PC-9 (cell line): ENCODE data around the gene PAOX. TPM values are rescaled to one million over a fixed set of nuclear protein-coding genes. Genes with fewer than 3 reads are reported as not detected.

Experiments
- BruUV-seq: library from RNA; stranded (reverse); fragments of 400-500 nt; replicated peaks from 2 replicates; lab custom pipeline; 2021; lab: Mats Ljungman, UMichigan
- CTCF ChIA-PET: fragments of 300-600 bp; sonication (Branson Sonifier 250); formaldehyde crosslinking; loops from one replicate; lab custom pipeline; 2022; ENCODE audit warnings: antibody characterized with exemption; lab: Charles Lee
- POLR2A ChIA-PET: fragments of 300-600 bp; sonication (Branson Sonifier 250); formaldehyde crosslinking; loops from one replicate; lab custom pipeline; 2022; ENCODE audit warnings: antibody characterized with exemption; ENCODE audit not compliant: unreplicated experiment; lab: Charles Lee
- DNase-seq, 2 experiments: peaks; one replicate each; pipeline versions ENCODE4 v3.0.0 to v3.0.0-alpha.2; 2015 to 2022; ENCODE audit warnings: mixed read lengths in 1 of 2
- H2AFZ ChIP-seq: fragments of 200-600 bp; sonication (generic); 2 replicates; pipeline ENCODE4 v1.8.1; 2017; ENCODE audit warnings: antibody characterized with exemption
- H3F3A ChIP-seq: fragments of 200-600 bp; sonication (generic); 2 replicates; pipeline ENCODE4 v1.8.1; 2017; ENCODE audit warnings: antibody characterized with exemption, mild to moderate bottlenecking, low read depth; ENCODE audit not compliant: insufficient read depth
- H3K27ac ChIP-seq: fragments of 200-600 bp; sonication (generic); 2 replicates; pipeline ENCODE4 v1.6.1; 2016; ENCODE audit warnings: mixed run types
- H3K27me3 ChIP-seq: fragments of 200-600 bp; sonication (generic); 2 replicates; pipeline ENCODE4 v1.6.1; 2016; ENCODE audit warnings: low read depth, mixed run types; ENCODE audit not compliant: insufficient read depth
- H3K36me3 ChIP-seq: fragments of 200-600 bp; sonication (generic); 2 replicates; pipeline ENCODE4 v1.6.1; 2016; ENCODE audit warnings: low read depth, mixed run types
- H3K4me1 ChIP-seq: fragments of 200-600 bp; sonication (generic); replicated peaks from 2 replicates; pipeline ENCODE4 v1.6.1; 2016; ENCODE audit warnings: mixed run types; ENCODE audit not compliant: insufficient read depth
- H3K4me2 ChIP-seq: fragments of 200-600 bp; sonication (generic); 2 replicates; pipeline ENCODE4 v1.6.1; 2017; ENCODE audit warnings: mixed run types
- H3K4me3 ChIP-seq: fragments of 200-600 bp; sonication (generic); 2 replicates; pipeline ENCODE4 v1.6.1; 2016; ENCODE audit warnings: mixed run types
- H3K79me2 ChIP-seq: fragments of 200-600 bp; sonication (generic); 2 replicates; pipeline ENCODE4 v1.6.1; 2017; ENCODE audit warnings: low read depth, mixed run types
- H3K9me2 ChIP-seq: fragments of 200-600 bp; sonication (generic); 2 replicates; pipeline ENCODE4 v1.8.1; 2017; ENCODE audit warnings: mild to moderate bottlenecking; ENCODE audit not compliant: insufficient read depth
- H3K9me3 ChIP-seq: fragments of 200-600 bp; sonication (generic); 2 replicates; pipeline ENCODE4 v1.8.1; 2016; ENCODE audit warnings: low read depth; ENCODE audit not compliant: insufficient read depth
- H4K20me1 ChIP-seq: fragments of 200-600 bp; sonication (generic); 2 replicates; pipeline ENCODE4 v1.8.1; 2017; ENCODE audit not compliant: insufficient read depth
- EZH2 ChIP-seq: fragments of 200-600 bp; sonication (generic); IDR thresholded peaks from 2 replicates; pipeline ENCODE4 v1.8.0; 2017; ENCODE audit warnings: antibody characterized with exemption, low read depth
- intact Hi-C: fragments of 100-400 bp; cut with micrococcal nuclease; formaldehyde crosslinking; loops from one replicate; pipeline ENCODE4 v1.10.0; 2022; ENCODE audit not compliant: unreplicated experiment
- total RNA-seq: library from RNA; stranded (reverse); gene quantifications from 2 replicates; pipeline ENCODE4 v1.2.3, GENCODE V29; 2021
- TF ChIP-seq, protein P1 (sequence below): fragments of 200-600 bp; sonication (generic); conservative IDR thresholded peaks from 2 replicates; pipeline ENCODE4 v1.6.1; 2017; ENCODE audit warnings: mixed run types, antibody characterized with exemption, mild to moderate bottlenecking, moderate library complexity

PAOX gene
- total RNA-seq, 1 experiment from 2014 or later = 5.7 TPM

DNA sequence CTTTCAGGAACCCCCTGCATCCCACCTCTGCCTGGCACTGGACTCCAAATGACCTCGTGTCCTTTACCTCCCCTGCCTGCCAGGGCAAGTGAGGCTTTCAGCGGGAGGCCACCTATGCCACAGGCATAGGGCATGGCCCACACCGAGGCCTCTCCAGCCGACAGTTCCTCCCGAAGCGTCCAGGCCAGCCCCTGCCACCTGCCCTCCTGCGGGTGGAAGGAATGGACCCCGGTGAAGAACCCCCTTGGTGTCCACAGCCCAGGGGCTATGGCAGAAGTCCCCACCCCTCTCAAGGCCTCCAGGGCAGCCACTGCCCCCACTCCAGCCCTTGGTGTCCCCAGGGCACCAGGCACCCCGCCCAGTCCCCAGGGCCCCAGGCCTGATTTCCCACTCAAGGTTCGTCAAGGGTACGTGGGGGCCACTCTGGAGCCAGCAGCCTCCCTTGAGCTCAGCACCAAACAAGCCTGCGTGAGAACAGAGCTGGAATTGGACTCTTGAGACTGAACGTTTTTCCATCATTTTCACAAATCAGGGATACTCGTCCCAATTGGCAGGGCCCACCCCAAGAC is 24.3 kb upstream of the PAOX start:
- H2AFZ ChIP-seq = no peak overlapping the region
- intact Hi-C loops = no loop called here
- H3K4me2 ChIP-seq = no peak overlapping the region
- no peak overlapping the region for H3K4me3 ChIP-seq
- CTCF ChIA-PET = no interaction called here
- no peaks in the 10 kb centered on the region for H3K27me3 ChIP-seq
- H3K9me3 ChIP-seq = no peaks in the 10 kb centered on the region
- H3K27ac ChIP-seq = no peak overlapping the region
- no peaks in the 10 kb centered on the region for H3K9me2 ChIP-seq
- POLR2A ChIA-PET = no interaction called here
- DNase-seq = no peak
- H3F3A ChIP-seq = no peaks in the 10 kb centered on the region
- no peaks in the 10 kb centered on the region for H3K36me3 ChIP-seq
- BruUV-seq = no TSS peak
- no peaks in the 10 kb centered on the region for H3K4me1 ChIP-seq
- H3K79me2 ChIP-seq = no peaks in the 10 kb centered on the region
- TF ChIP-seq, protein P1, sequence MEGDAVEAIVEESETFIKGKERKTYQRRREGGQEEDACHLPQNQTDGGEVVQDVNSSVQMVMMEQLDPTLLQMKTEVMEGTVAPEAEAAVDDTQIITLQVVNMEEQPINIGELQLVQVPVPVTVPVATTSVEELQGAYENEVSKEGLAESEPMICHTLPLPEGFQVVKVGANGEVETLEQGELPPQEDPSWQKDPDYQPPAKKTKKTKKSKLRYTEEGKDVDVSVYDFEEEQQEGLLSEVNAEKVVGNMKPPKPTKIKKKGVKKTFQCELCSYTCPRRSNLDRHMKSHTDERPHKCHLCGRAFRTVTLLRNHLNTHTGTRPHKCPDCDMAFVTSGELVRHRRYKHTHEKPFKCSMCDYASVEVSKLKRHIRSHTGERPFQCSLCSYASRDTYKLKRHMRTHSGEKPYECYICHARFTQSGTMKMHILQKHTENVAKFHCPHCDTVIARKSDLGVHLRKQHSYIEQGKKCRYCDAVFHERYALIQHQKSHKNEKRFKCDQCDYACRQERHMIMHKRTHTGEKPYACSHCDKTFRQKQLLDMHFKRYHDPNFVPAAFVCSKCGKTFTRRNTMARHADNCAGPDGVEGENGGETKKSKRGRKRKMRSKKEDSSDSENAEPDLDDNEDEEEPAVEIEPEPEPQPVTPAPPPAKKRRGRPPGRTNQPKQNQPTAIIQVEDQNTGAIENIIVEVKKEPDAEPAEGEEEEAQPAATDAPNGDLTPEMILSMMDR = no peak
- no peak for TF ChIP-seq EZH2
- H4K20me1 ChIP-seq = no peaks in the 10 kb centered on the region

DNA sequence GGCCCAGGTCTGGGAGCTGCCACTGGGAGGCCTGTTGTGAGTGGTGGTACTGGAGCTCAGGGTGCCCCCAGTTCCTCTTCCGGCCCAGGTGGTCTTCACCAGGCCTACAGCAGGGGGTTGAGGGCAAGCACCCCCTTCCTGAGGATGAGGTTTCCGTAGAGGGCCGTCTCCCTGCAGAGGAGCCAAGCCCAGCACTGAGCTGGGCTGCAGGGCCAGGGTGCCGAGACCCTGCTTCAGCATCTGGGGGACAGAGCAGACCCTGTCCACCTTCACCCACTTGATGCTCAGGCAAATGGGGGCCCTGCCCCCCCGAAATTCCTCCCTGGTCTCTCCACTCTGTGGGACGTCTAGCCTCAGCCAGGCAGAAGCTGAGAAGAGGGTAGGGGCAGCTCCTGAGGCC is 23.8 kb upstream of the PAOX start:
- CTCF ChIA-PET = no interaction called here
- no peak for DNase-seq
- no TSS peak for BruUV-seq

DNA sequence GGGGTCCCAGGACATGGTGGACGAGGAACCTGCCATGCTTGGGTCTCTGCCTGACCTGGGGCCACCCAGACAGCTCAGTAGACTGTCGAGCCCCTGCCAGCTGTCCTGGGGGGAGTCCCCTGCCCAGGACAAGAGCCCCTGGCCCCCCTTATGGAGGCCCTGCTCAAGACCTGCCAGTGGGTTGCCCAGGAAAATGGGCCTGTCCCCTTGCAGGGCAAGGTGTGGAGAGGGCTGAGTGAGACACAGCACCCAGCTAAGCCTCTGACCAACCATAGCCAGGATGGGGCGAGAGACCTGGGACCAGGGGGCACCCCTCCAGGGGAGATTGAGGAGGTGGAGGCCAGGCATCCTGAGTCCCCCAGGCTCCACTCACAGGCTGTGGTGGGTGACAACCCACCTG is 23.1 kb upstream of the PAOX start:
- intact Hi-C loops = no loop called here
- H2AFZ ChIP-seq = no peak overlapping the region
- TF ChIP-seq, protein P1 = no peak
- TF ChIP-seq EZH2 = no peak
- no peaks in the 10 kb centered on the region for H3K27me3 ChIP-seq
- H3K4me3 ChIP-seq = no peak overlapping the region
- H3K4me2 ChIP-seq = 0 out of 2 replicates have a peak overlapping the region, but pooled peaks have one; percentile 82
- H3K4me1 ChIP-seq = no peaks in the 10 kb centered on the region
- H3K36me3 ChIP-seq = no peaks in the 10 kb centered on the region
- H3K27ac ChIP-seq = no peak overlapping the region
- ChIA-PET CTCF (no interaction called here), POLR2A (no interaction called here)
- no TSS peak for BruUV-seq
- H3F3A ChIP-seq = no peaks in the 10 kb centered on the region
- no peaks in the 10 kb centered on the region for H4K20me1 ChIP-seq
- no peak for DNase-seq
- H3K9me2 ChIP-seq = no peaks in the 10 kb centered on the region
- no peaks in the 10 kb centered on the region for H3K9me3 ChIP-seq
- H3K79me2 ChIP-seq = no peaks in the 10 kb centered on the region

More for the DNA sequence above, 23.8 kb upstream of the PAOX start:
- H3F3A ChIP-seq = no peaks in the 10 kb centered on the region
- no peak for TF ChIP-seq EZH2
- TF ChIP-seq, protein P1 = no peak
- H2AFZ ChIP-seq = no peak overlapping the region
- H3K9me3 ChIP-seq = no peaks in the 10 kb centered on the region
- no peaks in the 10 kb centered on the region for H3K9me2 ChIP-seq
- no peak overlapping the region for H3K4me3 ChIP-seq
- no peaks in the 10 kb centered on the region for H4K20me1 ChIP-seq
- intact Hi-C loops = no loop called here
- H3K79me2 ChIP-seq = no peaks in the 10 kb centered on the region
- H3K36me3 ChIP-seq = no peaks in the 10 kb centered on the region
- H3K4me1 ChIP-seq = no peaks in the 10 kb centered on the region
- POLR2A ChIA-PET = no interaction called here
- no peak overlapping the region for H3K4me2 ChIP-seq
- no peaks in the 10 kb centered on the region for H3K27me3 ChIP-seq
- no peak overlapping the region for H3K27ac ChIP-seq
